Hepatocyte (in vitro differentiated cells): ENCODE measurements around the gene TEDC1.

Source experiments
- EZH2 ChIP-seq: fragments of 200-600 bp; sonication (generic); IDR thresholded peaks from 2 replicates; pipeline ENCODE4 v1.6.1; 2016; ENCODE audit warnings: antibody characterized with exemption, mild to moderate bottlenecking, borderline replicate concordance
- TF ChIP-seq, protein P1 (sequence below): fragments of 200-600 bp; sonication (generic); IDR thresholded peaks from 2 replicates; pipeline ENCODE4 v1.5.1; 2016; ENCODE audit warnings: antibody characterized with exemption, mild to moderate bottlenecking; ENCODE audit not compliant: poor library complexity

GRCh38 chr14:105507247-105507646 is 16.2 kb downstream of the TEDC1 start:
- no peak for TF ChIP-seq EZH2
- TF ChIP-seq, protein P1, sequence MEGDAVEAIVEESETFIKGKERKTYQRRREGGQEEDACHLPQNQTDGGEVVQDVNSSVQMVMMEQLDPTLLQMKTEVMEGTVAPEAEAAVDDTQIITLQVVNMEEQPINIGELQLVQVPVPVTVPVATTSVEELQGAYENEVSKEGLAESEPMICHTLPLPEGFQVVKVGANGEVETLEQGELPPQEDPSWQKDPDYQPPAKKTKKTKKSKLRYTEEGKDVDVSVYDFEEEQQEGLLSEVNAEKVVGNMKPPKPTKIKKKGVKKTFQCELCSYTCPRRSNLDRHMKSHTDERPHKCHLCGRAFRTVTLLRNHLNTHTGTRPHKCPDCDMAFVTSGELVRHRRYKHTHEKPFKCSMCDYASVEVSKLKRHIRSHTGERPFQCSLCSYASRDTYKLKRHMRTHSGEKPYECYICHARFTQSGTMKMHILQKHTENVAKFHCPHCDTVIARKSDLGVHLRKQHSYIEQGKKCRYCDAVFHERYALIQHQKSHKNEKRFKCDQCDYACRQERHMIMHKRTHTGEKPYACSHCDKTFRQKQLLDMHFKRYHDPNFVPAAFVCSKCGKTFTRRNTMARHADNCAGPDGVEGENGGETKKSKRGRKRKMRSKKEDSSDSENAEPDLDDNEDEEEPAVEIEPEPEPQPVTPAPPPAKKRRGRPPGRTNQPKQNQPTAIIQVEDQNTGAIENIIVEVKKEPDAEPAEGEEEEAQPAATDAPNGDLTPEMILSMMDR = no peak
